Keratinocyte (primary cell): ENCODE measurements around the gene SPSB2.

Source experiments
- CTCF ChIP-seq, 3 experiments: IDR thresholded peaks in 1 of 3; conservative IDR thresholded peaks in 1 of 3; optimal IDR thresholded peaks in 1 of 3; 2 replicates in 2 of 3; 3 replicates in 1 of 3; pipeline versions ENCODE3 to v1.5.1; 2011; ENCODE audit warnings: low read length in 3 of 3, mild to moderate bottlenecking in 3 of 3, moderate library complexity in 2 of 3, control low read depth in 1 of 3, inconsistent platforms in 1 of 3; ENCODE audit not compliant: insufficient read depth in 2 of 3; ENCODE audit errors: extremely low read depth in 1 of 3
- EZH2 ChIP-seq: IDR thresholded peaks from one replicate; pipeline ENCODE4 v1.6.1; 2012; ENCODE audit warnings: inconsistent platforms, mild to moderate bottlenecking, low read length, moderate library complexity

GRCh38 chr12:6868211-6869048 is 4.7 kb downstream of the SPSB2 start:
- TF ChIP-seq CTCF (optimal IDR thresholded peaks at IDR 0.05 in 1 of 3, IDR thresholded peaks at IDR 0.05 in 1 of 3, conservative IDR thresholded peaks at IDR 0.05 in 1 of 3; ENCODE audit: extremely low read depth in 1 of 3, insufficient read depth in 2 of 3, low read length in 3 of 3) (peak in 2 of 3 experiments; percentile 24 to 31), EZH2 (no peak)
